ENCODE results near the gene P2RY6. TPM values are rescaled to one million over a fixed set of nuclear protein-coding genes. Genes with fewer than 3 reads are reported as not detected.

P2RY6 gene
- total RNA-seq, 4 donors from 2014 or later: 0.78 to 2.8 (median 1.1) TPM; not detected in 1

DNA sequence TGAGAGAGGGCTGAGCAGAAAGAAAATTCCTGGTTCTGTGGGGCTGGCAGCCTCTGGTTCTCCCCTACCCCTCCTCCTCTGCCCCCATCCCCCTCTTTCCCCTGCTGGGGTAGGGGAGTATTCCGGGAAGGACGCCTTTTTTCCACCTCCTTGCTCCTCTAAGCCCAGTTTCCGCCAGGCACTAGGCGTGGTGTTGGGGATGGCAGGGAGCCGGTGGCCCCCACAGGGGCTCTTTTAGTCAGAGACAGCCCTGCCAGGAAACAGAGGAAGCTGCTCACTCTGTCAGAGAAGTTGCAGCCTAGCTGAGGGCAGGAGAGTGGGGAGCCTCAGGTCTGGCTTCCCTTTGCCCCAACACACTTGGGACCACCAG lies 20.4 kb downstream of the P2RY6 start:
- in situ Hi-C loops (cut with MboI; ENCODE audit: low sequenced_read_pairs in 4 of 4): loop anchor here (10.0 to 25.0 kb wide), 2 partner anchors 108 to 455 kb away; no protein-coding TSS in a partner anchor
- no peak for DNase-seq

DNA sequence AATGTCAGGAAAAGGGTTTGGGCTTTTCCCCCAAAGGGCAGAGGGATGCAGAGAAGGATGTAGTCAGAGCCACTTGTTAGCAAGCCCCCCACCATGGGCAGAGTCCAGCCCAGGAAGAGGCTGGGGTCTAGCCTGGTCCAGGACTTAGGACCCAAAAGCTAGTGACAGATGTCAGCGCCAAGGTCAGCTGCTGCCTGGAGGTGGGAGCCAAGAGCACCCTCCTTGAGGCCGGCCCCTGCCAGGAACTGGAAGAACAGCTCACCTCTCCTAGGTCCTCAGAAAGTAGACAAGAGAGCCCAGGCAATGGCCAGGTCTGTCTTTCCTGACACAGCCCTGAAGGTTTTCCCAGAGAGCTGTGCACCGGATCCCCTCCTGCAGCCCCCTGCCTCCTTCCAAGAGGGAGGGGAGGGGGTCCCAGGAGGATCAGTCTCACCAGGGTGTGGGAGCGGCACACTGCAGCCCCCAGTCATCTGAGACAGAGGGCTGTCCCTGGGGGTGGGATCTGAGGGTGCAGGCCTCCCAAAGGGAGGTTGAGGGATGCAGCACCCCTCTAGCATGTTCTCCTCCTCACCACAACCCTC lies 21.3 kb downstream of the P2RY6 start:
- TF ChIP-seq POLR2A (IDR thresholded peaks at IDR 0.05): no peak
- no peak for DNase-seq
- no peak overlapping the region for H3K27ac ChIP-seq
- no peak overlapping the region for H3K4me3 ChIP-seq
- intact Hi-C loops (cut with DNase I; ENCODE audit: low total_unique reads) (no loop called here), in situ Hi-C loops (cut with MboI; ENCODE audit: low sequenced_read_pairs in 4 of 4) (loop anchor here (10.0 to 25.0 kb wide), 2 partner anchors 109 to 456 kb away; no protein-coding TSS in a partner anchor)
- H3K36me3 ChIP-seq: no peaks in the 10 kb centered on the region
- peaks cover 3 to 5% of the 10 kb centered on the region in 2 donors for H3K4me1 ChIP-seq
- H3K9me3 ChIP-seq: no peaks in the 10 kb centered on the region
- no peaks in the 10 kb centered on the region for H3K27me3 ChIP-seq
- ATAC-seq: no peak

More for the DNA sequence above, 20.4 kb downstream of the P2RY6 start:
- Histone ChIP-seq H3K27ac (no peak overlapping the region), H3K27me3 (no peaks in the 10 kb centered on the region), H3K4me1 (peaks cover 3 to 5% of the 10 kb centered on the region in 2 donors), H3K4me3 (no peak overlapping the region), H3K9me3 (no peaks in the 10 kb centered on the region), H3K36me3 (no peaks in the 10 kb centered on the region)
- intact Hi-C loops (cut with DNase I; ENCODE audit: low total_unique reads): no loop called here
- no peak for ATAC-seq
- TF ChIP-seq POLR2A (IDR thresholded peaks at IDR 0.05): no peak
- TF ChIP-seq, protein P1, sequence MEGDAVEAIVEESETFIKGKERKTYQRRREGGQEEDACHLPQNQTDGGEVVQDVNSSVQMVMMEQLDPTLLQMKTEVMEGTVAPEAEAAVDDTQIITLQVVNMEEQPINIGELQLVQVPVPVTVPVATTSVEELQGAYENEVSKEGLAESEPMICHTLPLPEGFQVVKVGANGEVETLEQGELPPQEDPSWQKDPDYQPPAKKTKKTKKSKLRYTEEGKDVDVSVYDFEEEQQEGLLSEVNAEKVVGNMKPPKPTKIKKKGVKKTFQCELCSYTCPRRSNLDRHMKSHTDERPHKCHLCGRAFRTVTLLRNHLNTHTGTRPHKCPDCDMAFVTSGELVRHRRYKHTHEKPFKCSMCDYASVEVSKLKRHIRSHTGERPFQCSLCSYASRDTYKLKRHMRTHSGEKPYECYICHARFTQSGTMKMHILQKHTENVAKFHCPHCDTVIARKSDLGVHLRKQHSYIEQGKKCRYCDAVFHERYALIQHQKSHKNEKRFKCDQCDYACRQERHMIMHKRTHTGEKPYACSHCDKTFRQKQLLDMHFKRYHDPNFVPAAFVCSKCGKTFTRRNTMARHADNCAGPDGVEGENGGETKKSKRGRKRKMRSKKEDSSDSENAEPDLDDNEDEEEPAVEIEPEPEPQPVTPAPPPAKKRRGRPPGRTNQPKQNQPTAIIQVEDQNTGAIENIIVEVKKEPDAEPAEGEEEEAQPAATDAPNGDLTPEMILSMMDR (IDR thresholded peaks at IDR 0.05 in 4 of 5, conservative IDR thresholded peaks at IDR 0.05 in 1 of 5): no peak

DNA sequence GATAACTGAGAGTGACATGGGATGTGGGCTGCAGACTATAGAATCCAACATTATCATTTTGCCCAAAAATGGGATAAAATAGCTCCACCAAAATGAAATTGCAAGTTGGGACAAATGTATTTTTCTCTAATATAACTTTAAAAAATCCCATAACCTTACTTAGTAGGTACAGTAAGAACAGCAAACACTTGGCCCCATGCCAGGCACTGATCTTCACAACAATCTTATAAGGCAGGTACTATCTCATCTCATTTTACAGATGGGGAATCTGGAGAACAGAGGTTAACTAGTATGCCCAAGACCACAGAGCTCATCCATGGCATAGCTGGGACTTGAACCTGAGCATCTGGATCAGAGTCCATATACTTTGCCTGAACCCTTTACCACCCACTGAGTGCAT lies 22.5 kb downstream of the P2RY6 start:
- no peak overlapping the region for H3K4me3 ChIP-seq
- no peaks in the 10 kb centered on the region for H3K36me3 ChIP-seq
- no peaks in the 10 kb centered on the region for H3K9me3 ChIP-seq
- H3K27ac ChIP-seq: no peak overlapping the region
- in situ Hi-C loops (cut with MboI; ENCODE audit: low sequenced_read_pairs in 4 of 4): loop anchor here (10.0 to 25.0 kb wide), 2 partner anchors 110 to 457 kb away; no protein-coding TSS in a partner anchor
- no peaks in the 10 kb centered on the region for H3K4me1 ChIP-seq
- intact Hi-C loops (cut with DNase I; ENCODE audit: low total_unique reads): no loop called here
- H3K27me3 ChIP-seq: no peaks in the 10 kb centered on the region
- ATAC-seq: no peak
- no peak for TF ChIP-seq POLR2A (IDR thresholded peaks at IDR 0.05)
- TF ChIP-seq, protein P1 (IDR thresholded peaks at IDR 0.05 in 4 of 5, conservative IDR thresholded peaks at IDR 0.05 in 1 of 5): no peak
- no peak for DNase-seq

DNA sequence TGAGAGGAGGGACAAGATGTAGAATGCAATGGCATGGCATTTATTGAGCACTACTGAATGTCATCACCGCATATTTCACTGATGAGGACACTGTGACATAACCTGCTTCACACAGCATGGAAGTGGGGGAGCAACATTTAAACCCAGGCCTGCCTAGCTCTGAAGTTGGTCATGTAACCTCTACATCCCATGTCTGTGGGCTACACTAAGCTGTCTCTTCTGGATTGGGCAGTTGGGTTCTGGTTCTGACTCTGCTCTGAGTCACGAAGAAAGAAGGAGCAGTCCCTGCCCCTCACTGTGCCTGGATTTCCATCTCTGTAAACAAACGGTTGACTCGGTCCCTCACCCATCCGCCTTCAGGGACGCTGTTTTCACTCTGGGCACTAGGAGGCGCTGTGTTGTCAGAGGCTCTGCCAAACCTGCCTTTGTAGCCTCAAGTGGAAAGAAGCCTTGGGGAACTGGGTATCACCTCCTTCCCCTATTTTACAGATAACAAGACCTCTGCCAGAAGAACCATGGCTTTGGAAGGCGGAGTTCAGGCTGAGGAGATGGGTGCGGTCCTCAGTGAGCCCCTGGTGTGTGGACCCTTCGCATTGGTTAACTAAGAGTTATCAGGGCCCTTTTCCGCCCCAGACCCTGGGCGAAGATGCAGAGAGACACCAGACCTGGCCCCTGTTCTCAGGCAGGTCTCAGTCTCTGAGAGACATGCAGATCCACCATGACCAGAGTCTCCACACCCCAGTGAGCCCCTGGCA lies 23.3 kb downstream of the P2RY6 start:
- no peak overlapping the region for H3K27ac ChIP-seq
- H3K4me3 ChIP-seq: no peak overlapping the region
- no peaks in the 10 kb centered on the region for H3K36me3 ChIP-seq
- DNase-seq (no peak), ATAC-seq (no peak)
- H3K27me3 ChIP-seq: no peaks in the 10 kb centered on the region
- H3K4me1 ChIP-seq: no peaks in the 10 kb centered on the region
- TF ChIP-seq, protein P1 (IDR thresholded peaks at IDR 0.05 in 4 of 5, conservative IDR thresholded peaks at IDR 0.05 in 1 of 5): peak; percentile 43 to 72 (median 66)
- TF ChIP-seq POLR2A (IDR thresholded peaks at IDR 0.05): no peak
- intact Hi-C loops (cut with DNase I; ENCODE audit: low total_unique reads): no loop called here
- in situ Hi-C loops (cut with MboI; ENCODE audit: low sequenced_read_pairs in 4 of 4): loop anchor here (10.0 to 25.0 kb wide), 2 partner anchors 111 to 458 kb away; no protein-coding TSS in a partner anchor
- no peaks in the 10 kb centered on the region for H3K9me3 ChIP-seq

DNA sequence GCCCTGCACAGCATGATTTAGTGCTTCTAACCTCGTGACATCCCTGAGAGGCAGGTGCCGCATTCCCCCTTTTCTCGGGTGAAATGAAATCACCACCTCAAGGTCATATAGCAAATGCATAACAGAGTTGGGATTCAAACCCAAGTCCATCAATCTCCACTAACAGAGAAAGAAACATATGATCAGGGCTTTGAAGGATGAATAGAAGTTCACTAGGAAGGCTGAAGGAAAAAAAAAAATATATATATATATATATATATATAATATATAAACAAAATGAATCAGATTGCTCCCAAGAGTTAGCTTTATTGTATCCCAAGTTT lies 23.8 kb downstream of the P2RY6 start:
- no peak for DNase-seq
- intact Hi-C loops (cut with DNase I; ENCODE audit: low total_unique reads): no loop called here
- no peak for ATAC-seq
- in situ Hi-C loops (cut with MboI; ENCODE audit: low sequenced_read_pairs in 4 of 4): loop anchor here (10.0 to 25.0 kb wide), 2 partner anchors 111 to 459 kb away; no protein-coding TSS in a partner anchor
- Histone ChIP-seq H3K4me1 (no peaks in the 10 kb centered on the region), H3K4me3 (no peak overlapping the region), H3K9me3 (no peaks in the 10 kb centered on the region), H3K36me3 (no peaks in the 10 kb centered on the region), H3K27ac (no peak overlapping the region), H3K27me3 (no peaks in the 10 kb centered on the region)
- no peak for TF ChIP-seq POLR2A (IDR thresholded peaks at IDR 0.05)
- TF ChIP-seq, protein P1 (IDR thresholded peaks at IDR 0.05 in 4 of 5, conservative IDR thresholded peaks at IDR 0.05 in 1 of 5): no peak
